ENCODE measurements around the gene ANO6.
"Not testable (repeated sequence)": the region's sequence is repeated elsewhere in the genome, so short reads cannot be mapped to it uniquely, and the experiment has no call there.

The ANO6 gene

GRCh38 chr12:45231515-45232145 lies 15.7 kb downstream of the ANO6 start:
- no peaks in the 10 kb centered on the region for H3K9me3 ChIP-seq (ENCODE audit: control insufficient read depth, low read length)
- peaks cover 12% of the 10 kb centered on the region for H3K36me3 ChIP-seq (ENCODE audit: control insufficient read depth, insufficient read depth, low read length, severe bottlenecking)
- no peaks in the 10 kb centered on the region for H3K27me3 ChIP-seq (replicated peaks; ENCODE audit: control insufficient read depth, insufficient read depth, low read length)
- peak; percentile 71 for DNase-seq (ENCODE audit: low read depth)
- H3K4me1 ChIP-seq (ENCODE audit: control insufficient read depth, insufficient read depth, low read length) = peaks cover 53% of the 10 kb centered on the region
- peak overlapping the region; percentile 62 for H3K4me3 ChIP-seq (ENCODE audit: low read length)
- H3K9ac ChIP-seq (ENCODE audit: low read length) = peak overlapping the region; percentile 43

- H3K4me3 ChIP-seq (ENCODE audit: low read length) = peak overlapping the region; percentile 62
- peaks cover 53% of the 10 kb centered on the region for H3K4me1 ChIP-seq (ENCODE audit: control insufficient read depth, insufficient read depth, low read length)
- peaks cover 12% of the 10 kb centered on the region for H3K36me3 ChIP-seq (ENCODE audit: control insufficient read depth, insufficient read depth, low read length, severe bottlenecking)
- no peaks in the 10 kb centered on the region for H3K27me3 ChIP-seq (replicated peaks; ENCODE audit: control insufficient read depth, insufficient read depth, low read length)
- no peaks in the 10 kb centered on the region for H3K9me3 ChIP-seq (ENCODE audit: control insufficient read depth, low read length)
- DNase-seq (ENCODE audit: low read depth) = no peak
- H3K9ac ChIP-seq (ENCODE audit: low read length) = peak overlapping the region; percentile 2
Measured at GRCh38 chr12:45232146-45232755, 16.4 kb downstream of the ANO6 start.

- Histone ChIP-seq H3K9ac (ENCODE audit: low read length) (peak overlapping the region; percentile 71), H3K9me3 (ENCODE audit: control insufficient read depth, low read length) (no peaks in the 10 kb centered on the region), H3K27me3 (replicated peaks; ENCODE audit: control insufficient read depth, insufficient read depth, low read length) (no peaks in the 10 kb centered on the region), H3K4me3 (ENCODE audit: low read length) (peak overlapping the region; percentile 62), H3K4me1 (ENCODE audit: control insufficient read depth, insufficient read depth, low read length) (peaks cover 53% of the 10 kb centered on the region), H3K36me3 (ENCODE audit: control insufficient read depth, insufficient read depth, low read length, severe bottlenecking) (peaks cover 10% of the 10 kb centered on the region)
- DNase-seq (ENCODE audit: low read depth) = peak; percentile 93
Measured at GRCh38 chr12:45232756-45233372, 17.0 kb downstream of the ANO6 start.

GRCh38 chr12:45234139-45234865 lies 18.4 kb downstream of the ANO6 start:
- Histone ChIP-seq H3K9ac (ENCODE audit: low read length) (peak overlapping the region; percentile 84), H3K4me1 (ENCODE audit: control insufficient read depth, insufficient read depth, low read length) (peaks cover 53% of the 10 kb centered on the region), H3K4me3 (ENCODE audit: low read length) (peak overlapping the region; percentile 65), H3K27me3 (replicated peaks; ENCODE audit: control insufficient read depth, insufficient read depth, low read length) (no peaks in the 10 kb centered on the region), H3K36me3 (ENCODE audit: control insufficient read depth, insufficient read depth, low read length, severe bottlenecking) (no peaks in the 10 kb centered on the region), H3K9me3 (ENCODE audit: control insufficient read depth, low read length) (no peaks in the 10 kb centered on the region)
- peak; percentile 97 for DNase-seq (ENCODE audit: low read depth)

- no peaks in the 10 kb centered on the region for H3K27me3 ChIP-seq (replicated peaks; ENCODE audit: control insufficient read depth, insufficient read depth, low read length)
- no peaks in the 10 kb centered on the region for H3K9me3 ChIP-seq (ENCODE audit: control insufficient read depth, low read length)
- H3K4me1 ChIP-seq (ENCODE audit: control insufficient read depth, insufficient read depth, low read length) = peaks cover 53% of the 10 kb centered on the region
- DNase-seq (ENCODE audit: low read depth) = peak; percentile 70
- peak overlapping the region; percentile 84 for H3K9ac ChIP-seq (ENCODE audit: low read length)
- peak overlapping the region; percentile 65 for H3K4me3 ChIP-seq (ENCODE audit: low read length)
- H3K36me3 ChIP-seq (ENCODE audit: control insufficient read depth, insufficient read depth, low read length, severe bottlenecking) = no peaks in the 10 kb centered on the region
Measured at GRCh38 chr12:45235087-45236025, 19.5 kb downstream of the ANO6 start.

- H3K36me3 ChIP-seq (ENCODE audit: control insufficient read depth, insufficient read depth, low read length, severe bottlenecking); H3K9ac ChIP-seq (ENCODE audit: low read length); H3K27me3 ChIP-seq (replicated peaks; ENCODE audit: control insufficient read depth, insufficient read depth, low read length); H3K9me3 ChIP-seq (ENCODE audit: control insufficient read depth, low read length); H3K4me3 ChIP-seq (ENCODE audit: low read length); DNase-seq (ENCODE audit: low read depth): not testable (repeated sequence)
- H3K4me1 ChIP-seq (ENCODE audit: control insufficient read depth, insufficient read depth, low read length) = peaks cover 47% of the 10 kb centered on the region
Measured at GRCh38 chr12:45236383-45236782, 20.5 kb downstream of the ANO6 start.

- no peaks in the 10 kb centered on the region for H3K27me3 ChIP-seq (replicated peaks; ENCODE audit: control insufficient read depth, insufficient read depth, low read length)
- no peaks in the 10 kb centered on the region for H3K9me3 ChIP-seq (ENCODE audit: control insufficient read depth, low read length)
- H3K36me3 ChIP-seq (ENCODE audit: control insufficient read depth, insufficient read depth, low read length, severe bottlenecking) = peaks cover 5% of the 10 kb centered on the region
- no peak overlapping the region for H3K4me3 ChIP-seq (ENCODE audit: low read length)
- no peak overlapping the region for H3K9ac ChIP-seq (ENCODE audit: low read length)
- DNase-seq (ENCODE audit: low read depth) = no peak
- H3K4me1 ChIP-seq (ENCODE audit: control insufficient read depth, insufficient read depth, low read length) = peaks cover 19% of the 10 kb centered on the region
Measured at GRCh38 chr12:45242180-45242579, 26.3 kb downstream of the ANO6 start.

- no peak for DNase-seq (ENCODE audit: low read depth)
- H3K36me3 ChIP-seq (ENCODE audit: control insufficient read depth, insufficient read depth, low read length, severe bottlenecking) = peaks cover 5% of the 10 kb centered on the region
- H3K27me3 ChIP-seq (replicated peaks; ENCODE audit: control insufficient read depth, insufficient read depth, low read length) = no peaks in the 10 kb centered on the region
- H3K9ac ChIP-seq (ENCODE audit: low read length) = no peak overlapping the region
- peaks cover 19% of the 10 kb centered on the region for H3K4me1 ChIP-seq (ENCODE audit: control insufficient read depth, insufficient read depth, low read length)
- H3K9me3 ChIP-seq (ENCODE audit: control insufficient read depth, low read length) = no peaks in the 10 kb centered on the region
- no peak overlapping the region for H3K4me3 ChIP-seq (ENCODE audit: low read length)
Measured at GRCh38 chr12:45243963-45244362, 28.1 kb downstream of the ANO6 start.

GRCh38 chr12:45244561-45245343 lies 28.9 kb downstream of the ANO6 start:
- Histone ChIP-seq H3K27me3 (replicated peaks; ENCODE audit: control insufficient read depth, insufficient read depth, low read length) (no peaks in the 10 kb centered on the region), H3K4me1 (ENCODE audit: control insufficient read depth, insufficient read depth, low read length) (peaks cover 19% of the 10 kb centered on the region), H3K36me3 (ENCODE audit: control insufficient read depth, insufficient read depth, low read length, severe bottlenecking) (peaks cover 5% of the 10 kb centered on the region), H3K9me3 (ENCODE audit: control insufficient read depth, low read length) (no peaks in the 10 kb centered on the region), H3K4me3 (ENCODE audit: low read length) (peak overlapping the region; percentile 22), H3K9ac (ENCODE audit: low read length) (no peak overlapping the region)
- no peak for DNase-seq (ENCODE audit: low read depth)

GRCh38 chr12:45246236-45246635 lies 30.3 kb downstream of the ANO6 start:
- Histone ChIP-seq H3K4me1 (ENCODE audit: control insufficient read depth, insufficient read depth, low read length) (peaks cover 19% of the 10 kb centered on the region), H3K9ac (ENCODE audit: low read length) (no peak overlapping the region), H3K9me3 (ENCODE audit: control insufficient read depth, low read length) (no peaks in the 10 kb centered on the region), H3K36me3 (ENCODE audit: control insufficient read depth, insufficient read depth, low read length, severe bottlenecking) (peaks cover 5% of the 10 kb centered on the region), H3K4me3 (ENCODE audit: low read length) (no peak overlapping the region), H3K27me3 (replicated peaks; ENCODE audit: control insufficient read depth, insufficient read depth, low read length) (no peaks in the 10 kb centered on the region)
- no peak for DNase-seq (ENCODE audit: low read depth)
